Uterus (tissue), 2 donors: ENCODE data around the gene CA4.

Experiments used
- CTCF ChIP-seq, 4 experiments: fragments of 200-600 bp in 2 of 4; fragments of 450-650 bp in 2 of 4; sonication (generic) in 2 of 4; IDR thresholded peaks; one replicate each; pipeline ENCODE4 v1.5.1; 2016 to 2019; ENCODE audit warnings: antibody characterized with exemption in 4 of 4, mild to moderate bottlenecking in 2 of 4, moderate library complexity in 1 of 4
- POLR2A ChIP-seq, 2 donors: fragments of 450-650 bp; IDR thresholded peaks; one replicate each; pipeline ENCODE4 v1.6.1; 2016; ENCODE audit warnings: antibody characterized with exemption in 2 of 2, mild to moderate bottlenecking in 1 of 2, moderate library complexity in 1 of 2

- TF ChIP-seq CTCF (IDR thresholded peaks at IDR 0.05) = no peak
- TF ChIP-seq POLR2A (IDR thresholded peaks at IDR 0.05) = no peak
Measured at GRCh38 chr17:60163108-60163784, 13.5 kb downstream of the CA4 start.
